ENCODE data around the gene DHRS7C. TPM values are rescaled to one million over a fixed set of nuclear protein-coding genes. Genes with fewer than 3 reads are reported as not detected.

DHRS7C gene
- polyA plus RNA-seq, 1 donor (not counting 4 experiments of a cell fraction or from before 2014, with no cell fraction given) = not detected

GRCh38 chr17:9768381-9768934 is 22.9 kb downstream of the DHRS7C start:
- Histone ChIP-seq H3K4me3 (ENCODE audit: control insufficient read depth in 2 of 3, extremely low read depth in 1 of 3, insufficient read depth in 2 of 3, low read depth in 1 of 3, low read length in 3 of 3) (no peak overlapping the region), H3K27ac (ENCODE audit: control insufficient read depth, insufficient read depth, low read length) (no peak overlapping the region), H3K9ac (ENCODE audit: control insufficient read depth, extremely low read depth, insufficient read depth, low read length) (no peak overlapping the region), H3K36me3 (ENCODE audit: control insufficient read depth in 2 of 2, extremely low read depth in 1 of 2, insufficient read depth in 2 of 2, low read length in 2 of 2) (no peaks in the 10 kb centered on the region), H3K9me1 (ENCODE audit: control insufficient read depth, extremely low read depth, insufficient read depth, low read length) (no peaks in the 10 kb centered on the region), H4K20me1 (ENCODE audit: control insufficient read depth, extremely low read depth, insufficient read depth, low read length) (no peaks in the 10 kb centered on the region), H3K79me2 (ENCODE audit: control insufficient read depth, insufficient read depth, low read length) (no peaks in the 10 kb centered on the region), H3K9me3 (ENCODE audit: control insufficient read depth, low read depth, low read length) (no peaks in the 10 kb centered on the region), H3K27me3 (ENCODE audit: control insufficient read depth, extremely low read depth, insufficient read depth, low read length) (no peaks in the 10 kb centered on the region), H3K4me1 (ENCODE audit: control insufficient read depth, extremely low read depth, insufficient read depth, low read length) (no peaks in the 10 kb centered on the region), H3K4me2 (ENCODE audit: control insufficient read depth, extremely low read depth, insufficient read depth, low read depth, low read length) (no peak overlapping the region), H2AFZ (ENCODE audit: control insufficient read depth, low read length) (peak overlapping the region; percentile 23)
- TF ChIP-seq CTCF (optimal IDR thresholded peaks at IDR 0.05 in 1 of 3, IDR thresholded peaks at IDR 0.05 in 1 of 3, conservative IDR thresholded peaks at IDR 0.05 in 1 of 3; ENCODE audit: extremely low read depth in 1 of 3, insufficient read depth in 2 of 3, low read length in 3 of 3) (peak in 1 of 3 experiments; percentile 27), EZH2 (IDR thresholded peaks at IDR 0.05; ENCODE audit: low read length) (no peak)
- FAIRE-seq (no peak), DNase-seq (ENCODE audit: low read depth, low spot score) (no peak)
- dilution Hi-C loops (cut with MboI; ENCODE audit: extremely low pct_ligation_motif_present, low sequenced_read_pairs) = no loop called here

GRCh38 chr17:9767432-9767991 is 23.9 kb downstream of the DHRS7C start:
- dilution Hi-C loops (cut with MboI; ENCODE audit: extremely low pct_ligation_motif_present, low sequenced_read_pairs) = no loop called here

More at GRCh38 chr17:9767432-9767991, 23.9 kb downstream of the DHRS7C start:
- DNase-seq (ENCODE audit: low read depth, low spot score) (no peak), FAIRE-seq (no peak)
- Histone ChIP-seq H3K9ac (ENCODE audit: control insufficient read depth, extremely low read depth, insufficient read depth, low read length) (no peak overlapping the region), H3K79me2 (ENCODE audit: control insufficient read depth, insufficient read depth, low read length) (no peaks in the 10 kb centered on the region), H3K4me2 (ENCODE audit: control insufficient read depth, extremely low read depth, insufficient read depth, low read depth, low read length) (no peak overlapping the region), H3K36me3 (ENCODE audit: control insufficient read depth in 2 of 2, extremely low read depth in 1 of 2, insufficient read depth in 2 of 2, low read length in 2 of 2) (no peaks in the 10 kb centered on the region), H3K9me3 (ENCODE audit: control insufficient read depth, low read depth, low read length) (no peaks in the 10 kb centered on the region), H2AFZ (ENCODE audit: control insufficient read depth, low read length) (no peak overlapping the region), H3K4me1 (ENCODE audit: control insufficient read depth, extremely low read depth, insufficient read depth, low read length) (no peaks in the 10 kb centered on the region), H4K20me1 (ENCODE audit: control insufficient read depth, extremely low read depth, insufficient read depth, low read length) (no peaks in the 10 kb centered on the region), H3K27ac (ENCODE audit: control insufficient read depth, insufficient read depth, low read length) (no peak overlapping the region), H3K4me3 (ENCODE audit: control insufficient read depth in 2 of 3, extremely low read depth in 1 of 3, insufficient read depth in 2 of 3, low read depth in 1 of 3, low read length in 3 of 3) (no peak overlapping the region), H3K27me3 (ENCODE audit: control insufficient read depth, extremely low read depth, insufficient read depth, low read length) (no peaks in the 10 kb centered on the region), H3K9me1 (ENCODE audit: control insufficient read depth, extremely low read depth, insufficient read depth, low read length) (no peaks in the 10 kb centered on the region)
- no peak for TF ChIP-seq CTCF (optimal IDR thresholded peaks at IDR 0.05 in 1 of 3, IDR thresholded peaks at IDR 0.05 in 1 of 3, conservative IDR thresholded peaks at IDR 0.05 in 1 of 3; ENCODE audit: extremely low read depth in 1 of 3, insufficient read depth in 2 of 3, low read length in 3 of 3)
- no peak for TF ChIP-seq EZH2 (IDR thresholded peaks at IDR 0.05; ENCODE audit: low read length)
